SK-N-MC (cell line): ENCODE data around the gene SVBP.

ENCODE experiments used
- EZH2 ChIP-seq: fragments of 200-600 bp; sonication (generic); IDR thresholded peaks from one replicate; pipeline ENCODE4 v1.6.1; 2017; ENCODE audit warnings: antibody characterized with exemption
- POLR2AphosphoS5 ChIP-seq: IDR thresholded peaks from 2 replicates; pipeline ENCODE4 v1.6.1; 2012; ENCODE audit warnings: mild to moderate bottlenecking, low read depth, low read length, borderline replicate concordance

DNA sequence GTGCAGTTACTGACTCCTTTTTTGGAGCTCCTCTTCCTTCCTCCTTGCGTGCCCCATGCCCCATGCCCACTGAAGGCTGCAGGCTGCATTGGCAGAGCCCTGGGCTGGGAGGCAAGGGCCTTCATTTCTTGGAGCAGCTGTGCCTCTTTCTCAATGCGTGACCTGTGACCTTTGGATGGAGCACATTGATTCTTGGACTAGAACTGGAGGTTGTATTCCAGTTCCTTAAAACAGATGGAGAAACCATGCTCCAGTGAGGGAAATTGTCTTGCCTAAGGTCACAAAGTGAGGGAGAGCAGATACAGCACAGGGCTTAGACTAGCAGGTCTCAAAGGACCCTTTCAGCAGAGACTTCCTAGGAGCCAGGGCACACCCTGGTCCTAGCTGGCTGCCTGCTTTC lies 23.4 kb downstream of the SVBP start:
- TF ChIP-seq EZH2 = no peak
- no peak for TF ChIP-seq POLR2AphosphoS5
